ENCODE data around the gene POPDC2. TPM values are rescaled to one million over a fixed set of nuclear protein-coding genes. Genes with fewer than 3 reads are reported as not detected.

Gene POPDC2
- total RNA-seq, 2 donors from 2014 or later, result 8.7 to 26.5 TPM

- TF ChIP-seq POLR2A (IDR thresholded peaks at IDR 0.05) (no peak), POLR2AphosphoS5 (IDR thresholded peaks at IDR 0.05) (no peak), CTCF (IDR thresholded peaks at IDR 0.05) (no peak)
- no peaks in the 10 kb centered on the region for H3K4me1 ChIP-seq (replicated peaks)
- DNase-seq (ENCODE audit: low spot score), result no peak
- no peaks in the 10 kb centered on the region for H3K27me3 ChIP-seq (replicated peaks; ENCODE audit: insufficient read depth)
- WGBS, result 85% methylated on average over 4 of the region's 4 CpGs
- H3K9me3 ChIP-seq, result no peaks in the 10 kb centered on the region
- no peak overlapping the region for H3K27ac ChIP-seq
- H3K4me3 ChIP-seq, result no peak overlapping the region
- intact Hi-C loops (cut with DNase I), result no loop called here
- H3K36me3 ChIP-seq, result no peaks in the 10 kb centered on the region
Measured at GRCh38 chr3:119632216-119632615, 28.2 kb downstream of the POPDC2 start.

GRCh38 chr3:119631516-119631915 is 28.9 kb downstream of the POPDC2 start:
- Histone ChIP-seq H3K36me3 (no peaks in the 10 kb centered on the region), H3K27me3 (replicated peaks; ENCODE audit: insufficient read depth) (no peaks in the 10 kb centered on the region), H3K4me3 (no peak overlapping the region), H3K4me1 (replicated peaks) (no peaks in the 10 kb centered on the region), H3K27ac (no peak overlapping the region), H3K9me3 (no peaks in the 10 kb centered on the region)
- DNase-seq (ENCODE audit: low spot score), result no peak
- 19% methylated on average over 3 of the region's 3 CpGs for WGBS
- intact Hi-C loops (cut with DNase I), result no loop called here
- TF ChIP-seq POLR2A (IDR thresholded peaks at IDR 0.05) (no peak), POLR2AphosphoS5 (IDR thresholded peaks at IDR 0.05) (no peak), CTCF (IDR thresholded peaks at IDR 0.05) (no peak)

GRCh38 chr3:119630880-119631329 is 29.5 kb downstream of the POPDC2 start:
- H3K36me3 ChIP-seq, result no peaks in the 10 kb centered on the region
- H3K27ac ChIP-seq, result peak overlapping the region in 1 of 2 donors; percentile 34
- TF ChIP-seq CTCF (IDR thresholded peaks at IDR 0.05), result no peak
- no peak for TF ChIP-seq POLR2AphosphoS5 (IDR thresholded peaks at IDR 0.05)
- no peak for TF ChIP-seq POLR2A (IDR thresholded peaks at IDR 0.05)
- H3K27me3 ChIP-seq (replicated peaks; ENCODE audit: insufficient read depth), result no peaks in the 10 kb centered on the region
- no peaks in the 10 kb centered on the region for H3K9me3 ChIP-seq
- intact Hi-C loops (cut with DNase I), result no loop called here
- DNase-seq (ENCODE audit: low spot score), result no peak
- H3K4me1 ChIP-seq (replicated peaks), result no peaks in the 10 kb centered on the region
- H3K4me3 ChIP-seq, result no peak overlapping the region
- 83% methylated on average over 7 of the region's 7 CpGs for WGBS

- H3K4me1 ChIP-seq (replicated peaks), result no peaks in the 10 kb centered on the region
- 80% methylated on average over 8 of the region's 8 CpGs for WGBS
- no peaks in the 10 kb centered on the region for H3K9me3 ChIP-seq
- no peaks in the 10 kb centered on the region for H3K36me3 ChIP-seq
- DNase-seq (ENCODE audit: low spot score), result no peak
- no peak for TF ChIP-seq CTCF (IDR thresholded peaks at IDR 0.05)
- peak; percentile 18 for TF ChIP-seq POLR2AphosphoS5 (IDR thresholded peaks at IDR 0.05)
- no peak overlapping the region for H3K4me3 ChIP-seq
- no peaks in the 10 kb centered on the region for H3K27me3 ChIP-seq (replicated peaks; ENCODE audit: insufficient read depth)
- peak overlapping the region in 1 of 2 donors; percentile 34 for H3K27ac ChIP-seq
- intact Hi-C loops (cut with DNase I), result no loop called here
Measured at GRCh38 chr3:119630128-119630879, 30.1 kb downstream of the POPDC2 start.
